Measurements from ENCODE around the gene TNP2.

Gene TNP2

GRCh38 chr16:11241480-11242204 is 27.5 kb downstream of the TNP2 start:
- no peak for DNase-seq

GRCh38 chr16:11240636-11241473 is 28.3 kb downstream of the TNP2 start:
- no peak for DNase-seq

- DNase-seq = no peak
These were observed 29.2 kb downstream of the TNP2 start for GRCh38 chr16:11239644-11240632.

- no peak for DNase-seq
These were observed 30.6 kb downstream of the TNP2 start for GRCh38 chr16:11238272-11239202.

GRCh38 chr16:11236461-11237254 is 32.5 kb downstream of the TNP2 start:
- no peak for DNase-seq

GRCh38 chr16:11235703-11235991 is 33.5 kb downstream of the TNP2 start:
- DNase-seq = no peak

- no peak for DNase-seq
These were observed 34.0 kb downstream of the TNP2 start for GRCh38 chr16:11234884-11235702.

- no peak for DNase-seq
These were observed 35.3 kb downstream of the TNP2 start for GRCh38 chr16:11233727-11234376.

- peak in 5 of 56 donors; percentile 8 to 27 (median 14) for DNase-seq
These were observed 36.0 kb downstream of the TNP2 start for GRCh38 chr16:11232852-11233726.

GRCh38 chr16:11232302-11232851 is 36.7 kb downstream of the TNP2 start:
- DNase-seq = no peak

- DNase-seq = no peak
These were observed 37.7 kb downstream of the TNP2 start for GRCh38 chr16:11231367-11231970.

GRCh38 chr16:11229906-11230305 is 39.2 kb downstream of the TNP2 start:
- DNase-seq = no peak

- no peak for DNase-seq
These were observed 39.7 kb downstream of the TNP2 start for GRCh38 chr16:11229432-11229831.

GRCh38 chr16:11225677-11226549 is 43.2 kb downstream of the TNP2 start:
- no peak for DNase-seq

All from amygdala (tissue), 56 donors.